Retina (tissue), 1 donor: Measurements from ENCODE around the gene ABCA8.
A peak's percentile ranks its signal among the peaks of the same experiment; 100 is the strongest.
"Not testable (repeated sequence)": the region's sequence is repeated elsewhere in the genome, so short reads cannot be mapped to it uniquely, and the experiment has no call there.

Experiments used
- DNase-seq: peaks from one replicate; pipeline ENCODE4 v3.0.0-alpha.2; 2016

Gene ABCA8

GRCh38 chr17:68955181-68955841 is at the start of gene ABCA8:
Gene ABCA8 (minus strand): TSS chr17:68955392. CDS start chr17:68942034, 13,358 bp downstream.
- no peak for DNase-seq

- not testable (repeated sequence) for DNase-seq
Observed at GRCh38 chr17:69004759-69005158, 49.6 kb upstream of the ABCA8 start.

- DNase-seq, result not testable (repeated sequence)
Observed at GRCh38 chr17:68999743-69000142, 44.6 kb upstream of the ABCA8 start.

- DNase-seq, result no peak
Observed at GRCh38 chr17:68993112-68993511, 37.9 kb upstream of the ABCA8 start.

GRCh38 chr17:68987966-68988365 is 32.8 kb upstream of the ABCA8 start:
- no peak for DNase-seq

- no peak for DNase-seq
Observed at GRCh38 chr17:68981288-68981687, 26.1 kb upstream of the ABCA8 start.

- DNase-seq, result no peak
Observed at GRCh38 chr17:68973098-68973846, 18.1 kb upstream of the ABCA8 start.

GRCh38 chr17:68972119-68972704 is 17.0 kb upstream of the ABCA8 start:
- DNase-seq, result peak; percentile 9

GRCh38 chr17:68969101-68969500 is 13.9 kb upstream of the ABCA8 start:
- DNase-seq, result no peak

GRCh38 chr17:68963958-68964357 is 8.8 kb upstream of the ABCA8 start:
- DNase-seq, result no peak

GRCh38 chr17:68961214-68961882 is 6.2 kb upstream of the ABCA8 start:
- no peak for DNase-seq

GRCh38 chr17:68959117-68959516 is 3.9 kb upstream of the ABCA8 start:
- DNase-seq, result not testable (repeated sequence)

- no peak for DNase-seq
Observed at GRCh38 chr17:68957944-68958343, 2.8 kb upstream of the ABCA8 start.

GRCh38 chr17:68954146-68954896 is 871 bp downstream of the ABCA8 start:
- no peak for DNase-seq

GRCh38 chr17:68953340-68953997 is 1.7 kb downstream of the ABCA8 start:
- DNase-seq, result no peak

GRCh38 chr17:68950725-68951124 is 4.5 kb downstream of the ABCA8 start:
- DNase-seq, result peak; percentile 19

GRCh38 chr17:68947868-68948267 is 7.3 kb downstream of the ABCA8 start:
- not testable (repeated sequence) for DNase-seq

GRCh38 chr17:68944435-68945035 is 10.7 kb downstream of the ABCA8 start:
- no peak for DNase-seq

GRCh38 chr17:68943812-68944182 is 11.4 kb downstream of the ABCA8 start:
- not testable (repeated sequence) for DNase-seq

GRCh38 chr17:68943123-68943811 is 11.9 kb downstream of the ABCA8 start:
- DNase-seq, result no peak

- no peak for DNase-seq
Observed at GRCh38 chr17:68942389-68942788, 12.8 kb downstream of the ABCA8 start.
